H1 (cell line): Measurements from ENCODE around the gene HES5. TPM values are rescaled to one million over a fixed set of nuclear protein-coding genes. Genes with fewer than 3 reads are reported as not detected.

Experiments
- BACH1 ChIP-seq: IDR thresholded peaks from 2 replicates; pipeline ENCODE4 v1.6.1; 2012; ENCODE audit warnings: low read length, improper control_type of control experiment
- CTBP2 ChIP-seq: IDR thresholded peaks from 2 replicates; pipeline ENCODE4 v1.7.0; 2011; ENCODE audit warnings: borderline replicate concordance, mild to moderate bottlenecking, moderate library complexity, mixed read lengths, low read length; ENCODE audit not compliant: insufficient read depth, insufficient read length
- CTCF ChIP-seq, 3 experiments: IDR thresholded peaks; 1 replicate in 2 of 3; 2 replicates in 1 of 3; pipeline versions ENCODE4 v1.5.1 to v1.6.1; 2011; ENCODE audit warnings: low read length in 3 of 3, mild to moderate bottlenecking in 3 of 3, inconsistent platforms in 2 of 3, low read depth in 1 of 3, moderate library complexity in 1 of 3; ENCODE audit not compliant: insufficient read depth in 1 of 3; ENCODE audit errors: control extremely low read depth in 1 of 3
- JUN ChIP-seq: IDR thresholded peaks from 2 replicates; pipeline ENCODE4 v1.6.1; 2011; ENCODE audit warnings: low read depth, mild to moderate bottlenecking, improper control_type of control experiment, low read length
- ZNF274 ChIP-seq: IDR thresholded peaks from 2 replicates; pipeline ENCODE4 v1.7.0; 2012; ENCODE audit warnings: low read length, borderline replicate concordance; ENCODE audit errors: extremely low read depth
- polyA plus RNA-seq, 7 experiments: library from polyadenylated mRNA; depleted of rRNA in 3 of 7; stranded (reverse) in 5 of 7; unstranded in 2 of 7; fragments of >200 nt in 5 of 7; fragments of 200-250 nt in 2 of 7; gene quantifications; 1 replicate in 5 of 7; 2 replicates in 1 of 7; 4 replicates in 1 of 7; pipeline versions ENCODE4 v1.2.1 to v1.2.3, GENCODE V29; 2011 to 2013; ENCODE audit warnings: missing spikeins in 2 of 7, mixed read lengths in 2 of 7
- total RNA-seq: library from RNA; stranded (reverse); fragmentation: NEBNext Ultra II Directional; extraction: Animal tissue kit (Norgen Biotek cat#: 25700); gene quantifications from 2 replicates; pipeline ENCODE4 v1.2.1, GENCODE V29; 2021
- TF ChIP-seq, protein P1 (sequence below): IDR thresholded peaks from 2 replicates; pipeline ENCODE4 v1.6.1; 2011; ENCODE audit warnings: low read depth, mild to moderate bottlenecking, low read length; ENCODE audit not compliant: insufficient read depth

The HES5 gene
- total and polyA plus RNA-seq, 2 of the 8 experiments (the other 6 are each of a cell fraction or from before 2014, with no cell fraction given): 0.22 TPM; not detected in 1

DNA sequence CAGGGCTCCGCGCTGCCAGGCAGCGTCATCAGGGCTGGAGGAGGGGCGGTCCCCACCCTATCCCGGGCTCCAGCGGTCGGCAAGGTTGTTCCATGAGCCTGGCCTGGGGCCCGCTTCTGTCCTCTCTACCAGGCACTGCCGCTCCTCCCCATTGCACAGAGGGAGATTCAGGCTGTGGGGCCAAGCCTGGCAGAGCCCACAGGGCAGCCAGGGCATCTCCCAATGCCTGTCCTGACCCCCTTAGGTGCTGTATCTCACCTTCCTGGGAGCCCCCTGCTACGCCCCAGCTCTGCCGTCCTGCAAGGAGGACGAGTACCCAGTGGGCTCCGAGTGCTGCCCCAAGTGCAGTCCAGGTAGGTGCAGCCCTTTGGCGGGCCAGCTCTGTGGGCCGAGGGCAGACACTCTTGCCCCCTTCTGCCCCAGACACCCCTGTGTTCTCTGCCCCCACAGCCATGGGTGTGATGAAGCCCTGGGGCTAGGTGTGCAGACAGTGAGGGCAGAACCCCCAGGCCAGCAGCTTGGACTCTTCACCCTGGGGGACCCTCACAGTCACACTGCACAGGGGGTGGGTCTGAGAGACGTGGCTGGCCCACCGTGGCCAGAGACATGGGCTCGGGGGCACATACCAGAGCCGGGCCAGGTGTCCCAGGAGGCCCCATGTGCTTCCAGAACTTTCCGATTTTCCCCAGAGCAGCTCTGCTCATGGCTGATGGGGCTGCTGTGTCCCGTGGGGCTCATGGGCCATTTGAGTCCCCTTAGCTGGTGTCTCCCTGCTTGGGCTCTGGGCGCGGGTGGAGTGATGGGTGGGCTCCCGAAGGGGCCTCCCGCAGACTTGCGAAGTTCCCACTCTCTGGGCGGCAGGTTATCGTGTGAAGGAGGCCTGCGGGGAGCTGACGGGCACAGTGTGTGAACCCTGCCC, 27.7 kb upstream of the HES5 start (continued):
- TF ChIP-seq CTCF (IDR thresholded peaks at IDR 0.05; ENCODE audit: control extremely low read depth in 1 of 3, insufficient read depth in 1 of 3, low read depth in 1 of 3, low read length in 3 of 3): no peak
- TF ChIP-seq BACH1: no peak
- TF ChIP-seq, protein P1, sequence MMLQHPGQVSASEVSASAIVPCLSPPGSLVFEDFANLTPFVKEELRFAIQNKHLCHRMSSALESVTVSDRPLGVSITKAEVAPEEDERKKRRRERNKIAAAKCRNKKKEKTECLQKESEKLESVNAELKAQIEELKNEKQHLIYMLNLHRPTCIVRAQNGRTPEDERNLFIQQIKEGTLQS: no peak
- no peak for TF ChIP-seq JUN
- TF ChIP-seq CTBP2: no peak
- no peak for TF ChIP-seq ZNF274
